GM23248 (cell line): Measurements from ENCODE around the gene PDE8A. TPM values are rescaled to one million over a fixed set of nuclear protein-coding genes. Genes with fewer than 3 reads are reported as not detected.
A peak's percentile ranks its signal among the peaks of the same experiment; 100 is the strongest.
"Not testable (repeated sequence)": the region's sequence is repeated elsewhere in the genome, so short reads cannot be mapped to it uniquely, and the experiment has no call there.

ENCODE experiments used
- DNase-seq: peaks from one replicate; pipeline ENCODE4 v3.0.0-alpha.2; 2015
- H2AFZ ChIP-seq: fragments of 200-600 bp; sonication (generic); 2 replicates; pipeline ENCODE4 v1.6.1; 2016; ENCODE audit warnings: antibody characterized with exemption
- H3F3A ChIP-seq: fragments of 200-600 bp; sonication (generic); 2 replicates; pipeline ENCODE4 v1.6.1; 2016; ENCODE audit warnings: mild to moderate bottlenecking, antibody characterized with exemption, mixed run types; ENCODE audit not compliant: insufficient read depth
- H3K27ac ChIP-seq: fragments of 200-600 bp; sonication (generic); 2 replicates; pipeline ENCODE4 v1.5.1; 2016; ENCODE audit warnings: mild to moderate bottlenecking
- H3K27me3 ChIP-seq: fragments of 200-600 bp; sonication (generic); replicated peaks from 2 replicates; pipeline ENCODE4 v1.6.1; 2016; ENCODE audit warnings: mild to moderate bottlenecking; ENCODE audit not compliant: insufficient read depth
- H3K36me3 ChIP-seq: fragments of 200-600 bp; sonication (generic); 2 replicates; pipeline ENCODE4 v1.6.1; 2016; ENCODE audit warnings: low read depth, mild to moderate bottlenecking
- H3K4me1 ChIP-seq: fragments of 200-600 bp; sonication (generic); 2 replicates; pipeline ENCODE4 v1.6.1; 2016; ENCODE audit warnings: mild to moderate bottlenecking; ENCODE audit not compliant: insufficient read depth
- H3K4me2 ChIP-seq: fragments of 200-600 bp; sonication (generic); one replicate; pipeline ENCODE4 v1.6.1; 2016; ENCODE audit warnings: mild to moderate bottlenecking; ENCODE audit not compliant: unreplicated experiment
- H3K4me3 ChIP-seq: fragments of 200-600 bp; sonication (generic); 2 replicates; pipeline ENCODE4 v1.5.1; 2016; ENCODE audit warnings: mild to moderate bottlenecking
- H3K79me2 ChIP-seq: fragments of 200-600 bp; sonication (generic); 2 replicates; pipeline ENCODE4 v1.6.1; 2016; ENCODE audit warnings: mild to moderate bottlenecking; ENCODE audit not compliant: insufficient read depth
- H3K9ac ChIP-seq: fragments of 200-600 bp; sonication (generic); 2 replicates; pipeline ENCODE4 v1.6.1; 2016; ENCODE audit warnings: mild to moderate bottlenecking
- H3K9me2 ChIP-seq: fragments of 200-600 bp; sonication (generic); 2 replicates; pipeline ENCODE4 v1.6.1; 2016; ENCODE audit warnings: mixed run types, mild to moderate bottlenecking, moderate library complexity; ENCODE audit not compliant: insufficient read depth
- H3K9me3 ChIP-seq: fragments of 200-600 bp; sonication (generic); one replicate; pipeline ENCODE4 v1.6.1; 2017; ENCODE audit warnings: low read depth
- H4K20me1 ChIP-seq: fragments of 200-600 bp; sonication (generic); 2 replicates; pipeline ENCODE4 v1.6.0; 2016; ENCODE audit not compliant: insufficient read depth
- EZH2 ChIP-seq: fragments of 200-600 bp; sonication (generic); IDR thresholded peaks from 2 replicates; pipeline ENCODE4 v1.6.1; 2018; ENCODE audit warnings: antibody characterized with exemption, mild to moderate bottlenecking; ENCODE audit not compliant: insufficient read depth, poor library complexity, severe bottlenecking
- EZH2phosphoT487 ChIP-seq: fragments of 200-600 bp; sonication (generic); IDR thresholded peaks from 2 replicates; pipeline ENCODE4 v1.6.1; 2018; ENCODE audit warnings: antibody characterized with exemption, moderate library complexity, mild to moderate bottlenecking, low read depth; ENCODE audit not compliant: insufficient read depth
- WGBS, 2 experiments: methylation state at CpG; one replicate each; pipeline ENCODE4 v1.1.6; 2015 to 2017; ENCODE audit warnings: low lambda C conversion rate in 2 of 2, low coverage in 1 of 2; ENCODE audit errors: missing lambda C conversion rate in 2 of 2; 5-methylcytosine and 5-hydroxymethylcytosine counted together
- in situ Hi-C: fragments of 300-500 bp; cut with MboI; formaldehyde crosslinking; loops from 2 replicates; pipeline ENCODE4 v1.15.0; 2020
- polyA plus RNA-seq: library from polyadenylated mRNA; unstranded; fragments of >200 nt; fragmentation: Nextera tagmentation; extraction: Ambion mirVana; gene quantifications from 2 replicates; pipeline ENCODE4 v1.2.1, GENCODE V29; 2016
- total RNA-seq: library from RNA; depleted of rRNA; stranded (reverse); fragments of >200 nt; shearing (Covaris generic); gene quantifications from 2 replicates; pipeline ENCODE4 v1.2.3, GENCODE V29; 2014

Gene PDE8A
- total and polyA plus RNA-seq, 2 experiments from 2014 or later, result 13.9 to 22.7 TPM

DNA sequence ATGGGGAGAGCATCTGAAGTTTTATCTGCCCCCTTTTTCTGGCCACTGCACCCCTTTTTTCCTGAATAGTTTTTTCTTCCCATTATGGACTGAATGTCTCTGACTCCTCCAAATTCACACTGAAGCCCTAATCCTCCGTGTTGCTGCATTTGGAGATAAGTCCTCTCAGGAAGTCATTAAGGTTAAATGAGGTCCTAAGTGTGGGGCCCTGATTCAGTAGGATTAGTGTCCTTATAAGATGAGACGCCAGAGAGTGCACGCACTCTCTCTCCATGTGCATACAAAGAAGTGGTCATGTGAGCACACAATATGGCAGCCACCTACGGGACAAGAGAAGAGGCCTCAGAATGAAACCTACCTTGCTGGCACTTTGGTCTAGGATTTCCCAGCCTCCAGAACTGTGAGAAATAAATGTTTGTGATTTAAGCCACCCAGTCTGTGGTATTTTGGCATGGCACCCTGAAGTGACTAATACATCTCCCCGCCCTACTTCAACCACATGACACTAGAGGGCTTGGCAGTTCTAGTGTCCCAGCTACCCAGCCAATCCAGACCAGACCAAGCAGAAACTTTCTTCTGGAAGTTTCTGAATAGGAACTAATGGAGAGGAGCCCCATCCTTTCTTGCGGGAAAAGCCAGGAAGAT lies 191.3 kb downstream of the PDE8A start:
- no peaks in the 10 kb centered on the region; the same call in 1 of the 2 replicates for H3K27me3 ChIP-seq
- no peaks in the 10 kb centered on the region for H3K79me2 ChIP-seq
- H4K20me1 ChIP-seq, result no peaks in the 10 kb centered on the region
- no peak overlapping the region for H3K9ac ChIP-seq
- H3K4me1 ChIP-seq, result no peaks in the 10 kb centered on the region
- no peak overlapping the region for H3K27ac ChIP-seq
- in situ Hi-C loops, result no loop called here
- no peaks in the 10 kb centered on the region for H3K9me3 ChIP-seq
- WGBS, 2 experiments, result 49% methylated on average over 6 of the region's 6 CpGs
- no peaks in the 10 kb centered on the region for H3F3A ChIP-seq
- H3K4me2 ChIP-seq, result no peak overlapping the region
- H3K36me3 ChIP-seq, result no peaks in the 10 kb centered on the region
- no peaks in the 10 kb centered on the region for H3K9me2 ChIP-seq
- H3K4me3 ChIP-seq, result no peak overlapping the region
- DNase-seq, result no peak
- no peak overlapping the region for H2AFZ ChIP-seq
- no peak for TF ChIP-seq EZH2

DNA sequence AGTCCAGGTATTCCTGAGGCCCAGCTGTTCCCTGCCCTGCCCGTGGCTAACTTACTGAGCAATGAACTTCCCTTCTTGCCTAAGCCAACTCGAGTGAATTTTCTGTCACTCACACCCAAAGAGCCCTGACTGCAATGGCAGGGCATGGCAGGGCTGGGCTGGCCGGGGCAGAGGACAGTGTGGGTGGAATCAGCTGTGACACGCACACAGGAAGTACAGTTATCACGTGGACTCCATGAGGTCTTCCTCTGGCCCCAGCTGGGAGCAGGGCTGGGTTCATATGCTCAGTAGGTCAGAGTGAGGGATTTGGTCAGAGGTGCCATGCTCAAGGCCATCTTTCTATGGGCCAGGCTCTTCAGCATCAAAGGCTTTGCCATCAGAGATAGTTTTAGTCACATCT lies 192.0 kb downstream of the PDE8A start:
- H3K4me3 ChIP-seq, H2AFZ ChIP-seq, H3K27me3 ChIP-seq, H3K4me2 ChIP-seq, DNase-seq, H3K4me1 ChIP-seq, H3K9me3 ChIP-seq, H3K36me3 ChIP-seq, H3K9me2 ChIP-seq, H3F3A ChIP-seq, H3K79me2 ChIP-seq, in situ Hi-C loops, H3K27ac ChIP-seq, H4K20me1 ChIP-seq, H3K9ac ChIP-seq: not testable (repeated sequence)
- WGBS, 2 experiments, result 76 to 92% methylated on average over 3 to 4 of the region's 5 CpGs

DNA sequence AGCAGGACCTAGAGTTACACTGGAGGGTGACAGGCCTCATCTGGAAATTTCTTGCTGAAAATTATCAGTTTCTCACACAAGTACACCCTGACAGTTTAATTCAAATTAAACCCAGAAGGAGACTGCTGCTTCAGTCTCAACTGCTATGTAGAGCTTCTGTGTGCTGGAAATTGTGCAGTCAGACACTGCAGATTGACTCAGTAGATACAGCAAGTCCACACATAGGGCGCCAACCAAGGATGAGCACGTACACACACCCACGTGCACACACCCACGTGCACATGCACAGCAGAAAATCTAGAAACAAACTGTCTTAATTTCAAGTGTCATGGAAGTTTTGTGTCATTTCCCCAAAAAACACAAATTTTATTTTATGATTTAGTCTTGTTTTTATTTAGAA lies 192.9 kb downstream of the PDE8A start:
- H4K20me1 ChIP-seq, result no peaks in the 10 kb centered on the region
- in situ Hi-C loops, result no loop called here
- no peaks in the 10 kb centered on the region for H3K9me3 ChIP-seq
- no peak overlapping the region for H3K4me2 ChIP-seq
- no peak overlapping the region for H3K4me3 ChIP-seq
- no peak overlapping the region for H2AFZ ChIP-seq
- no peak overlapping the region for H3K9ac ChIP-seq
- no peaks in the 10 kb centered on the region for H3K36me3 ChIP-seq
- no peaks in the 10 kb centered on the region for H3K9me2 ChIP-seq
- no peaks in the 10 kb centered on the region for H3K79me2 ChIP-seq
- 79 to 95% methylated on average over 4 of the region's 4 CpGs for WGBS, 2 experiments
- no peak for TF ChIP-seq EZH2
- TF ChIP-seq EZH2phosphoT487, result no peak
- H3K27ac ChIP-seq, result no peak overlapping the region
- no peaks in the 10 kb centered on the region for H3F3A ChIP-seq
- peaks cover 6% of the 10 kb centered on the region for H3K27me3 ChIP-seq
- no peaks in the 10 kb centered on the region for H3K4me1 ChIP-seq
- DNase-seq, result no peak

DNA sequence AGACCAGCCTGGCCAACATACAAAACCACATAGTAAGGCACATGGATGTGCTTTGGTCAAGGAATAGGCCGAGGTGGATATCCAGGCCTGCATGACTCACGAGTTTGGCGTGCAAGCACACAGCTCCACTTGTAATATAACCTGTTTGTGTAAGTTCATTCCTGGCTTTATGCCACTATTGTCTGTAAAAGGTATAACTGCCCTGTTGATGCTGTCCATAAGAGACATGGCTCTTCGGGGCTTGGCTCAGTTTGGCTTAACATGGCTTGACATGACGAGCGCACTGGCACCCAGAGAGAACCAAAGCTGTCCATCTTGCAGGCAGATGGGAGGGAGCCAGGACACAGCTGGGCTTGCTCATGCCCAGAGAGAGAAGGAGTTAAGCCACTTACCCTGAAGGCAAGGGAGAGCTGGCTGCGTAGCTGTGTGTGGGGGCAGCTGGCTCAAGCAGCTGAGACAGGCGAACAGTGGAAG lies 195.4 kb downstream of the PDE8A start:
- H3K79me2 ChIP-seq, H3K9me3 ChIP-seq, H4K20me1 ChIP-seq, H3K4me2 ChIP-seq, H3K4me3 ChIP-seq, in situ Hi-C loops, H3K4me1 ChIP-seq, H3K9ac ChIP-seq, H3K36me3 ChIP-seq, H3F3A ChIP-seq, H3K9me2 ChIP-seq, H3K27ac ChIP-seq, H2AFZ ChIP-seq: not testable (repeated sequence)
- WGBS, 2 experiments, result 66 to 73% methylated on average over 8 of the region's 8 CpGs
- peak; percentile 21 for DNase-seq
- peaks cover 11% of the 10 kb centered on the region for H3K27me3 ChIP-seq

DNA sequence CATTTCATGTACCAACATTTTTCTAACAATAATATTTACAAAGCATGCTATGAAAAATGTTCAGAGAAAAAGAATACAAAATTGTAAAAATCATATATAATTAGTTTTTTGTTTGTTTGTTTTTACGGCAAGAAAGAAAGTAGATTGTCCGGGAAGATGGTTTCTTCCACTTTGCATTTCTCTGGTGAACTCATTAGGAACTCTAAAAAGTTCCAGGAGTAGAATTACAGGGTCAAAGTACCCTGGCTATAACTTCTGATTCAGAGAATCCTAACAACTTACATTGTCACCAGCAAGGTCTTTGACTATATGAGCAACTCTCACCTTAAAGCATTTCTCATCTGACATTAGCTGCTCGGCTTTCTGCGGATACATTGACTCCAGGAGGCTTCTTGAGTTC lies 196.7 kb downstream of the PDE8A start:
- H3K9me3 ChIP-seq, result no peaks in the 10 kb centered on the region
- TF ChIP-seq EZH2, result no peak
- no peak for TF ChIP-seq EZH2phosphoT487
- no peak overlapping the region for H3K4me3 ChIP-seq
- peaks cover 11% of the 10 kb centered on the region for H3K27me3 ChIP-seq
- WGBS, 2 experiments, result 93 to 97% methylated on average over 4 of the region's 4 CpGs
- no peaks in the 10 kb centered on the region for H3K4me1 ChIP-seq
- no peak overlapping the region for H3K27ac ChIP-seq
- no peaks in the 10 kb centered on the region for H3K9me2 ChIP-seq
- H3K79me2 ChIP-seq, result no peaks in the 10 kb centered on the region
- H3K9ac ChIP-seq, result no peak overlapping the region
- in situ Hi-C loops, result no loop called here
- no peak overlapping the region for H2AFZ ChIP-seq
- no peaks in the 10 kb centered on the region for H3K36me3 ChIP-seq
- H3K4me2 ChIP-seq, result no peak overlapping the region
- no peaks in the 10 kb centered on the region for H4K20me1 ChIP-seq
- H3F3A ChIP-seq, result no peaks in the 10 kb centered on the region
- no peak for DNase-seq
